H9 (cell line): Measurements from ENCODE around the gene NOS1AP. TPM values are rescaled to one million over a fixed set of nuclear protein-coding genes. Genes with fewer than 3 reads are reported as not detected.

Source experiments
- DNase-seq: peaks from one replicate; pipeline ENCODE4 v3.0.0-alpha.2; 2017
- H2AFZ ChIP-seq: one replicate; pipeline ENCODE4 v1.6.1; 2013; ENCODE audit warnings: mild to moderate bottlenecking, low read length, control low read depth, moderate library complexity
- H2AK5ac ChIP-seq: 2 replicates; pipeline ENCODE4 v1.6.1; 2013; ENCODE audit warnings: low read length, control low read depth, mixed read lengths; ENCODE audit not compliant: insufficient read length
- H2BK120ac ChIP-seq: one replicate; pipeline ENCODE4 v1.6.1; 2013; ENCODE audit warnings: low read depth, mild to moderate bottlenecking, low read length, control low read depth, inconsistent platforms; ENCODE audit not compliant: poor library complexity, severe bottlenecking
- H2BK12ac ChIP-seq: 2 replicates; pipeline ENCODE4 v1.6.1; 2013; ENCODE audit warnings: low read length, control low read depth, mixed read lengths, low read depth; ENCODE audit not compliant: insufficient read length
- H2BK15ac ChIP-seq: 2 replicates; pipeline ENCODE4 v1.6.1; 2013; ENCODE audit warnings: low read depth, low read length, control low read depth
- H2BK20ac ChIP-seq: one replicate; pipeline ENCODE4 v1.6.1; 2013; ENCODE audit warnings: low read depth, mild to moderate bottlenecking, low read length, control low read depth, inconsistent platforms; ENCODE audit not compliant: poor library complexity, severe bottlenecking
- H2BK5ac ChIP-seq: 2 replicates; pipeline ENCODE4 v1.6.1; 2013; ENCODE audit warnings: low read length, control low read depth, mixed read lengths; ENCODE audit not compliant: insufficient read length
- H3K14ac ChIP-seq: 2 replicates; pipeline ENCODE4 v1.6.1; 2013; ENCODE audit warnings: low read length, control low read depth; ENCODE audit not compliant: insufficient read depth
- H3K18ac ChIP-seq: 2 replicates; pipeline ENCODE4 v1.6.1; 2013; ENCODE audit warnings: low read depth, mild to moderate bottlenecking, mixed read lengths, low read length, control low read depth; ENCODE audit not compliant: insufficient read length
- H3K23ac ChIP-seq: 2 replicates; pipeline ENCODE4 v1.6.1; 2013; ENCODE audit warnings: low read length, control low read depth, mixed read lengths, low read depth; ENCODE audit not compliant: insufficient read length
- H3K23me2 ChIP-seq: 2 replicates; pipeline ENCODE4 v1.6.1; 2013; ENCODE audit warnings: low read depth, mild to moderate bottlenecking, mixed read lengths, low read length, control low read depth; ENCODE audit not compliant: insufficient read length, poor library complexity, severe bottlenecking
- H3K27ac ChIP-seq: 2 replicates; pipeline ENCODE4 v1.5.1; 2013; ENCODE audit warnings: low read length, control low read depth, mixed read lengths, low read depth; ENCODE audit not compliant: insufficient read length
- H3K27me3 ChIP-seq: 2 replicates; pipeline ENCODE4 v1.6.1; 2013; ENCODE audit warnings: low read length, control low read depth, inconsistent platforms; ENCODE audit not compliant: insufficient read depth
- H3K4ac ChIP-seq: 2 replicates; pipeline ENCODE4 v1.6.1; 2013; ENCODE audit warnings: low read depth, mild to moderate bottlenecking, control low read depth, inconsistent platforms, low read length, moderate library complexity
- H3K4me1 ChIP-seq: 2 replicates; pipeline ENCODE4 v1.6.1; 2013; ENCODE audit warnings: low read length, control low read depth, inconsistent platforms; ENCODE audit not compliant: insufficient read depth
- H3K4me2 ChIP-seq: 2 replicates; pipeline ENCODE4 v1.6.1; 2013; ENCODE audit warnings: low read length, control low read depth, mixed read lengths; ENCODE audit not compliant: insufficient read length, insufficient read depth
- H3K56ac ChIP-seq: 2 replicates; pipeline ENCODE4 v1.6.1; 2013; ENCODE audit warnings: low read depth, mild to moderate bottlenecking, mixed read lengths, low read length, control low read depth; ENCODE audit not compliant: insufficient read length
- H3K79me1 ChIP-seq: 2 replicates; pipeline ENCODE4 v1.6.1; 2013; ENCODE audit warnings: low read depth, mild to moderate bottlenecking, moderate library complexity, low read length, control low read depth, inconsistent platforms; ENCODE audit not compliant: insufficient read depth, poor library complexity, severe bottlenecking
- H3K79me2 ChIP-seq: 2 replicates; pipeline ENCODE4 v1.6.1; 2013; ENCODE audit warnings: low read length, control low read depth, inconsistent platforms; ENCODE audit not compliant: insufficient read depth
- H3K9ac ChIP-seq: 2 replicates; pipeline ENCODE4 v1.6.1; 2013; ENCODE audit warnings: low read length, control low read depth, mixed read lengths; ENCODE audit not compliant: insufficient read length; ENCODE audit errors: extremely low read depth
- H3K9me3 ChIP-seq: one replicate; pipeline ENCODE4 v1.6.1; 2013; ENCODE audit warnings: low read depth, low read length, inconsistent platforms; ENCODE audit not compliant: control insufficient read depth
- H3T11ph ChIP-seq: one replicate; pipeline ENCODE4 v1.6.1; 2013; ENCODE audit warnings: mild to moderate bottlenecking, low read length, control low read depth, inconsistent platforms
- H4K20me1 ChIP-seq: one replicate; pipeline ENCODE4 v1.6.1; 2013; ENCODE audit not compliant: control insufficient read depth, insufficient read length, insufficient read depth
- H4K5ac ChIP-seq: 2 replicates; pipeline ENCODE4 v1.6.1; 2013; ENCODE audit warnings: low read depth, mild to moderate bottlenecking, mixed read lengths, low read length, control low read depth; ENCODE audit not compliant: insufficient read length
- H4K8ac ChIP-seq: replicated peaks from 2 replicates; pipeline ENCODE4 v1.6.1; 2013; ENCODE audit warnings: low read length, control low read depth, mixed read lengths, low read depth; ENCODE audit not compliant: insufficient read length
- H4K91ac ChIP-seq: 2 replicates; pipeline ENCODE4 v1.6.1; 2013; ENCODE audit warnings: low read depth, mild to moderate bottlenecking, moderate library complexity, mixed read lengths, low read length, control low read depth; ENCODE audit not compliant: insufficient read length
- H3K27ac Mint-ChIP-seq, 3 experiments: 2 replicates in 2 of 3; 3 replicates in 1 of 3; pipeline ENCODE4 v1.8.0; 2020 to 2021; ENCODE audit warnings: mixed read lengths in 3 of 3, mild to moderate bottlenecking in 1 of 3, moderate library complexity in 1 of 3
- H3K27me3 Mint-ChIP-seq: 2 replicates; pipeline ENCODE4 v1.8.0; 2021; ENCODE audit warnings: low read depth, mild to moderate bottlenecking, moderate library complexity, mixed read lengths
- H3K36me3 Mint-ChIP-seq, 3 experiments: 2 replicates in 2 of 3; 3 replicates in 1 of 3; pipeline ENCODE4 v1.8.0; 2020 to 2021; ENCODE audit warnings: low read depth in 3 of 3, mixed read lengths in 3 of 3; ENCODE audit not compliant: insufficient read depth in 1 of 3
- H3K4me1 Mint-ChIP-seq, 2 experiments: 2 replicates each; pipeline ENCODE4 v1.8.0; 2020; ENCODE audit warnings: mixed read lengths in 2 of 2
- H3K4me3 Mint-ChIP-seq, 2 experiments: 2 replicates in 1 of 2; 3 replicates in 1 of 2; pipeline ENCODE4 v1.8.0; 2020 to 2021; ENCODE audit warnings: mild to moderate bottlenecking in 2 of 2, mixed read lengths in 2 of 2, moderate library complexity in 1 of 2
- H3K9me3 Mint-ChIP-seq, 2 experiments: 2 replicates in 1 of 2; 3 replicates in 1 of 2; pipeline ENCODE4 v1.8.0; 2020; ENCODE audit warnings: mild to moderate bottlenecking in 2 of 2, mixed read lengths in 2 of 2, moderate library complexity in 1 of 2
- WGBS: extraction: QIAGEN DNeasy Blood & Tissue Kit; methylation state at CpG from one replicate; pipeline ENCODE4 v1.1.7; 2013; ENCODE audit warnings: missing lambda C conversion rate, low lambda C conversion rate, mixed read lengths; ENCODE audit not compliant: insufficient read length; ENCODE audit errors: extremely low coverage; 5-methylcytosine and 5-hydroxymethylcytosine counted together
- total RNA-seq: library from RNA; stranded (reverse); gene quantifications from 2 replicates; pipeline ENCODE4 v1.2.1, GENCODE V29; 2021
- TF ChIP-seq, protein P1 (sequence below): fragments of 200-600 bp; sonication (generic); conservative IDR thresholded peaks from 3 replicates; pipeline ENCODE4 v1.8.0; 2021; ENCODE audit warnings: antibody characterized with exemption, mild to moderate bottlenecking

Gene NOS1AP
- total RNA-seq, 1 experiment from 2014 or later: 8.4 TPM

DNA sequence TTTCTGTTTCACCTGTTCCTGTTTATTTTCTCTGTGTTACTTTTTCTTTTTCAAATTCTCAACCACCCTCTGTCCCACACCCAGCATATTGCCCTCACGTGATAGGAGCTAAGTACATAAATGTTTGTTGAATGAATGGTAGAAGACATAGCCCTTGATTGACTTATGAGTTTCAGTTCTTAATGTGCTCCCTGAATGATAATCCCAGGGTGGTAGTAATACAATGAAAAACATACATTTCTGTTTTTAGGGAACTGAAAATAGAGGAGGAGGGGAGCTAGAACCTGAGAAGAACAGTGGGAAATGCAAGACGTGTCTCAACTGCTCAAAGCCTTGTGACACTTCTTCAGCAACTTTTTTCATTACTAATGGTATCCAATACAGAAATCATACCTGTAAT, 160.1 kb downstream of the NOS1AP start:
- no peak overlapping the region for H3K23ac ChIP-seq
- no peak overlapping the region for H3K4me2 ChIP-seq
- peaks cover 3% of the 10 kb centered on the region for H3K27me3 Mint-ChIP-seq
- H2BK5ac ChIP-seq: no peak overlapping the region
- H3K4me1 Mint-ChIP-seq: peaks cover 42 to 55% of the 10 kb centered on the region in 2 experiments
- H3K36me3 Mint-ChIP-seq: no peaks in the 10 kb centered on the region; a peak in 1 of 7 replicates
- no peak overlapping the region for H3K9ac ChIP-seq
- H4K91ac ChIP-seq: no peak overlapping the region
- H3K27me3 ChIP-seq: no peaks in the 10 kb centered on the region
- no peaks in the 10 kb centered on the region for H3K23me2 ChIP-seq
- no CpG with 5 or more reads among the region's 2 CpGs for WGBS
- DNase-seq: no peak
- H4K5ac ChIP-seq: no peak overlapping the region
- H3K27ac Mint-ChIP-seq: peak overlapping the region in 2 of 3 experiments; percentile 14 to 91; a peak in 1 of 7 replicates
- H2BK12ac ChIP-seq: no peak overlapping the region
- no peak overlapping the region for H3K4ac ChIP-seq
- no peak overlapping the region for H2AFZ ChIP-seq
- no peaks in the 10 kb centered on the region; the same call in 1 of the 2 replicates for H3K79me2 ChIP-seq
- no peak overlapping the region for H3K27ac ChIP-seq
- no peak overlapping the region for H3K56ac ChIP-seq
- no peak overlapping the region for H3K4me3 Mint-ChIP-seq
- H3T11ph ChIP-seq: no peak overlapping the region
- H4K20me1 ChIP-seq: no peaks in the 10 kb centered on the region
- H3K9me3 Mint-ChIP-seq: no peaks in the 10 kb centered on the region
- no peak overlapping the region for H2BK15ac ChIP-seq
- no peaks in the 10 kb centered on the region for H3K79me1 ChIP-seq
- no peak overlapping the region for H2AK5ac ChIP-seq
- H3K9me3 ChIP-seq: no peaks in the 10 kb centered on the region
- H3K18ac ChIP-seq: no peak overlapping the region
- H3K4me1 ChIP-seq: peaks cover 3% of the 10 kb centered on the region; the same call in 1 of the 2 replicates
- no peak overlapping the region for H2BK120ac ChIP-seq
- H4K8ac ChIP-seq: no peak overlapping the region
- H3K14ac ChIP-seq: no peak overlapping the region
- TF ChIP-seq, protein P1, sequence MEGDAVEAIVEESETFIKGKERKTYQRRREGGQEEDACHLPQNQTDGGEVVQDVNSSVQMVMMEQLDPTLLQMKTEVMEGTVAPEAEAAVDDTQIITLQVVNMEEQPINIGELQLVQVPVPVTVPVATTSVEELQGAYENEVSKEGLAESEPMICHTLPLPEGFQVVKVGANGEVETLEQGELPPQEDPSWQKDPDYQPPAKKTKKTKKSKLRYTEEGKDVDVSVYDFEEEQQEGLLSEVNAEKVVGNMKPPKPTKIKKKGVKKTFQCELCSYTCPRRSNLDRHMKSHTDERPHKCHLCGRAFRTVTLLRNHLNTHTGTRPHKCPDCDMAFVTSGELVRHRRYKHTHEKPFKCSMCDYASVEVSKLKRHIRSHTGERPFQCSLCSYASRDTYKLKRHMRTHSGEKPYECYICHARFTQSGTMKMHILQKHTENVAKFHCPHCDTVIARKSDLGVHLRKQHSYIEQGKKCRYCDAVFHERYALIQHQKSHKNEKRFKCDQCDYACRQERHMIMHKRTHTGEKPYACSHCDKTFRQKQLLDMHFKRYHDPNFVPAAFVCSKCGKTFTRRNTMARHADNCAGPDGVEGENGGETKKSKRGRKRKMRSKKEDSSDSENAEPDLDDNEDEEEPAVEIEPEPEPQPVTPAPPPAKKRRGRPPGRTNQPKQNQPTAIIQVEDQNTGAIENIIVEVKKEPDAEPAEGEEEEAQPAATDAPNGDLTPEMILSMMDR: no peak
- H2BK20ac ChIP-seq: no peak overlapping the region
